Subcutaneous adipose tissue (tissue), 4 donors: ENCODE data around the gene ATXN1. TPM values are rescaled to one million over a fixed set of nuclear protein-coding genes. Genes with fewer than 3 reads are reported as not detected.

Experiments
- CTCF ChIP-seq: fragments of 450-650 bp; IDR thresholded peaks from one replicate; pipeline ENCODE4 v1.5.1; 2016; ENCODE audit warnings: low read depth, mild to moderate bottlenecking, control low read depth, antibody characterized with exemption, moderate library complexity
- total RNA-seq, 4 donors: library from RNA; depleted of rRNA; stranded (reverse); fragments of >200 nt; gene quantifications; one replicate each; pipeline ENCODE4 v1.1.0, GENCODE V29; 2016

ATXN1 gene
- total RNA-seq, 4 donors from 2014 or later = 27.1 to 35.6 (median 35.1) TPM

DNA sequence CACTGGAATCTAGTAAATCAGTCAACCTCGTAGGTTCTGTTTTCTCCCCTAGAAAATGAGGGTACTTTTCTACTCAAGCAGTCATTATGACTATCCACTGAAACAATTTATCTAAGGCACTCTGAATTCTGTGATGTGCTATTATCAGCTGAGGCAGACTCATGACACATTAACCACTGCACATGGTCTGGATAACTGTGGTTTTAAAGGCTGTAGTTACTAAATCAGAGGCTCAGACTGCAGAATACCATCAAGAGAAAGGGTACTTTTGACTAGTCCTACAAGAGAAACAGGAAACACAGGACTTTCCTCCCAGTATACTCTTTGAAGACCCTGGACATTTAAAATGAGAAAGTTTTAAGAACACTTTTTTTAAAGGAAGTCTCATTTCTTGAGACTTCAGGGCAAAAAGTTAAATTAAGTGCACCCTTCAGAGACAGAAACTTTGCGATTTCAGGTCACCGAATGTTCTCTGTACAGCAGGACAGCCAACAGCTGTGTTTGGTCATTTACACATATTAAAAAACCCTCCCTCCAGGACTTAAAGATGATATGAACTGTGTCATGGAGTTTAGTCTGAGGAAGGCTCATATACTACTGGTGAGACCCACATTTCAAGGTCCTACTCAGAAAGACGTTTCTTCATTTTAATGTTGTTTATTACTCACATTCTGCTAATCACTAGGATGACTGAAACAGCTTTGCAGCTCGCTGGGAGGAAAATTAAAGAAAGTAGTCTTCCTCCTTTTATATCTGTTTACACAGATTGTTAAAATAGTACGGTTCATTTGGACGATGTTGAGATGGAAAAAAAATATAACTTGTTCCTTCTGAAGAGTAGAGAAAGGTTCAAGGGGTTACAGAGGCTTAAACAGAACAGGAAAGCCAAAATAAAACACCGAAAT lies 19.9 kb downstream of the ATXN1 start:
- no peak for TF ChIP-seq CTCF

DNA sequence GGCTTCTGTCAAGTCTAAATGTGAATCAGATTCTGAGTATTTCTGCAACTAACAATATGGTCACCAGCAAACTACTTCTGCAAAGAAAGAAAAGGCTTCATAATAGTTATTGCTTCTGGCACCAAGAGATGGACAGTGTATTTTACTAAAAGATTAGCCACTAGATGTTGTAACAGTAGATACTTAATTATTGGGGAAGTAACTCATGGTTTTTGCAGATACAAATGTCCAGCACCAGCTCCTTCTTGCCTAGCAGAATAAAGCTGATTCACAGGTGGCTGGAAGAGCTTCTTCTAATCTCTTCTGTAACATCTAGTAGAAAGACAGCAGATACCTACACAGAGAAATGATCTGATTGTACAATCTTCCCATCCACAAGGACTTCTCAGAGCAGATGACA lies 21.2 kb downstream of the ATXN1 start:
- TF ChIP-seq CTCF = no peak

- no peak for TF ChIP-seq CTCF
Measured at GRCh38 chr6:16739329-16739801, 21.9 kb downstream of the ATXN1 start.

DNA sequence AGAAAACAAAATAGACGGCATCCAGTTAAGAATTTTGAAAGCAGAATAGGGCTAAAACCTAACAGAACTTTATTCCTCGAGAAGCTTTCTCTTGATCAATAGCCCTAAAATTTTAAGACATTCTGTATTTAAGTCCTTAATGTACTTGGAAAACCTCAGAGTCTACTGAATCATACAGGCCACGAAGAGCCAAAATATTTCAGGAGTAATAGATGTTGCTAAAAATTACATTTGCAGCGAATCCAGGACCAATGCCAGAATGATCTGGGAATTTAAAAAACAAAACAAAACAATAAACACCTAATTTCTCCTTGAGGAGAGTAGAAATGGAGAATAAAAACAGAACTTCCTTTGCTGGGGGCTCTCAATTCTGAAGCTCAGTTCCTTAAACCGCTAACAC lies 23.3 kb downstream of the ATXN1 start:
- TF ChIP-seq CTCF = no peak

- no peak for TF ChIP-seq CTCF
Measured at GRCh38 chr6:16736856-16737775, 24.1 kb downstream of the ATXN1 start.

DNA sequence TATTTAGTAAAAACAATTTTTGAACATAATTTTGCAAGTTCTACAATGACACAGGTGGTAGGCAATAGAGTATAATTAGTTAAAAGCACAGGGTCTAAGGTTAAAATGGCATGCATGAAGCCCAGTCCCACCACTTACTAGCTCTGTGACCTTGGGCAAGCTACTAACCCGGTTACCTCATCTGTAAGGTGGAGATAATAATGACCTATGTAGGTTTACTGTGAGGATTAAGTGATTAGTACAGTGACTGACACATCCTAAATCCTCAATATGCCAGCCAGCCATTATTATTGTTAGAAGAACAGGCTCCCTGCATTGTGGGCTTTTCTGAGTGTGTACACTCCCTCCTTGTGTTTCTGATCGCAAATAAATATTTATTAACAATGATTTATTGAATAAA lies 26.2 kb downstream of the ATXN1 start:
- no peak for TF ChIP-seq CTCF

DNA sequence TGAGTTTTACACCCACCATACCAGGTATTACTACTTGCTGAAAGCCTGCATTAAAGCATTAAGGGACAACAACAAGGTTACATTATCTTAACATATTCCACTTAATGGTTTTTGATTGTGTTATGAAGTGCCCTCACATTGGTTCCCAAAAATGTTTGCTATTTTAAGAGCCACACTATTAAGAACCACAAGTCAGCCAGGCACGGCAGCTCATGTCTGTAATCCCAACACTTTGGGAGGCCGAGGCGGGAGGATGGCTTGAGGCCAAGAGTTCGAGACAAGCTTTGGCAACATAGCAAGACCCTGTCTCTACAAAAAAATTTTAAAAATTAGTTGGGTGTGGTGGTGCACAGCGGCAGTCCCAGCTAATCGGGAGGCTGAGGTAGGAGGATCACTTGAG lies 28.2 kb downstream of the ATXN1 start:
- no peak for TF ChIP-seq CTCF
